Renal pelvis (tissue), 4 donors: ENCODE measurements around the gene PROSER1. TPM values are rescaled to one million over a fixed set of nuclear protein-coding genes. Genes with fewer than 3 reads are reported as not detected.

ENCODE experiments used
- DNase-seq: peaks from one replicate; pipeline ENCODE4 v3.0.0-alpha.2; 2013
- polyA plus RNA-seq, 3 donors: library from polyadenylated mRNA; unstranded; fragments of 120-200 nt; gene quantifications; one replicate each; pipeline ENCODE4 v1.2.1, GENCODE V29; 2013; ENCODE audit not compliant: insufficient read length in 3 of 3

PROSER1 gene
- polyA plus RNA-seq, 3 donors: 34.3 to 48.0 (median 46.1) TPM

- DNase-seq: no peak
Measured at GRCh38 chr13:38960175-38960574, 77.7 kb downstream of the PROSER1 start.

Other genes with a start within 250 kb of the PROSER1 start
- gene STOML3, start 47.3 kb downstream of the PROSER1 start, polyA plus RNA-seq: under 1 TPM in 1 of 3 donors, not detected in 2; 0.06 TPM
- 10 to 100 TPM; 30.6 to 79.6 (median 67.5) TPM for gene NHLRC3, start 367 bp upstream of the PROSER1 start, polyA plus RNA-seq